PFSK-1 (cell line): Measurements from ENCODE around the gene MYO7A.

Experiments used
- FOXP2 ChIP-seq: optimal IDR thresholded peaks from 2 replicates; pipeline ENCODE3; 2011; ENCODE audit warnings: borderline replicate concordance, control low read depth, inconsistent platforms; ENCODE audit not compliant: insufficient read depth; ENCODE audit errors: extremely low read length, extremely low read depth
- POLR2AphosphoS5 ChIP-seq: IDR thresholded peaks from 2 replicates; pipeline ENCODE4 v1.6.1; 2012; ENCODE audit warnings: low read depth, mild to moderate bottlenecking, control low read depth, low read length, moderate library complexity
- SIN3A ChIP-seq: IDR thresholded peaks from 2 replicates; pipeline ENCODE4 v1.6.1; 2012; ENCODE audit warnings: mild to moderate bottlenecking, low read length, moderate library complexity, borderline replicate concordance; ENCODE audit not compliant: insufficient read depth
- TAF1 ChIP-seq: IDR thresholded peaks from 2 replicates; pipeline ENCODE4 v1.6.1; 2012; ENCODE audit warnings: low read length, control low read depth, borderline replicate concordance; ENCODE audit not compliant: insufficient read depth
- TF ChIP-seq, protein P1 (sequence below), 2 experiments: IDR thresholded peaks; 2 replicates each; pipeline versions ENCODE4 v1.6.1 to v1.8.0; 2011 to 2012; ENCODE audit warnings: low read depth in 2 of 2, low read length in 2 of 2, control low read depth in 1 of 2, inconsistent platforms in 1 of 2, mild to moderate bottlenecking in 1 of 2, moderate library complexity in 1 of 2; ENCODE audit not compliant: insufficient read depth in 1 of 2

The MYO7A gene

DNA sequence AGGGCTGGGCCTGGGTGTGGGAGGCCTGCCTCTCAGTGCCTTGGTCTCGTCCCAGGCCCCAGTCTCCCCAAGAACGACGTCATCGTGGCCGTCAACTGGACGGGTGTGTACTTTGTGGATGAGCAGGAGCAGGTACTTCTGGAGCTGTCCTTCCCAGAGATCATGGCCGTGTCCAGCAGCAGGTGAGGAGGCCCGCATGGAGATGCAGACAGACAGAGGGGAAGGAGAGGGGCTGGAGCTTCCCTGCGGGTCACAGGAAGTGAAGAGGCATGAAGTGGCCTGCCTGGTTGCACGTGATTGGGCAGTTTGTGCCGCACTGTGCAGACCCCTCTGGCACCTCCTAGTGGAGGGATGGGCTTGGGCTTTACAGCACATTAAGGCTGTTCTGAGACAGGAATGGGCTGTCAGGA, 70.4 kb downstream of the MYO7A start:
- TF ChIP-seq FOXP2 (no peak), SIN3A (no peak), POLR2AphosphoS5 (no peak), TAF1 (no peak)
- TF ChIP-seq, protein P1, sequence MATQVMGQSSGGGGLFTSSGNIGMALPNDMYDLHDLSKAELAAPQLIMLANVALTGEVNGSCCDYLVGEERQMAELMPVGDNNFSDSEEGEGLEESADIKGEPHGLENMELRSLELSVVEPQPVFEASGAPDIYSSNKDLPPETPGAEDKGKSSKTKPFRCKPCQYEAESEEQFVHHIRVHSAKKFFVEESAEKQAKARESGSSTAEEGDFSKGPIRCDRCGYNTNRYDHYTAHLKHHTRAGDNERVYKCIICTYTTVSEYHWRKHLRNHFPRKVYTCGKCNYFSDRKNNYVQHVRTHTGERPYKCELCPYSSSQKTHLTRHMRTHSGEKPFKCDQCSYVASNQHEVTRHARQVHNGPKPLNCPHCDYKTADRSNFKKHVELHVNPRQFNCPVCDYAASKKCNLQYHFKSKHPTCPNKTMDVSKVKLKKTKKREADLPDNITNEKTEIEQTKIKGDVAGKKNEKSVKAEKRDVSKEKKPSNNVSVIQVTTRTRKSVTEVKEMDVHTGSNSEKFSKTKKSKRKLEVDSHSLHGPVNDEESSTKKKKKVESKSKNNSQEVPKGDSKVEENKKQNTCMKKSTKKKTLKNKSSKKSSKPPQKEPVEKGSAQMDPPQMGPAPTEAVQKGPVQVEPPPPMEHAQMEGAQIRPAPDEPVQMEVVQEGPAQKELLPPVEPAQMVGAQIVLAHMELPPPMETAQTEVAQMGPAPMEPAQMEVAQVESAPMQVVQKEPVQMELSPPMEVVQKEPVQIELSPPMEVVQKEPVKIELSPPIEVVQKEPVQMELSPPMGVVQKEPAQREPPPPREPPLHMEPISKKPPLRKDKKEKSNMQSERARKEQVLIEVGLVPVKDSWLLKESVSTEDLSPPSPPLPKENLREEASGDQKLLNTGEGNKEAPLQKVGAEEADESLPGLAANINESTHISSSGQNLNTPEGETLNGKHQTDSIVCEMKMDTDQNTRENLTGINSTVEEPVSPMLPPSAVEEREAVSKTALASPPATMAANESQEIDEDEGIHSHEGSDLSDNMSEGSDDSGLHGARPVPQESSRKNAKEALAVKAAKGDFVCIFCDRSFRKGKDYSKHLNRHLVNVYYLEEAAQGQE (IDR thresholded peaks at IDR 0.05; ENCODE audit: insufficient read depth in 1 of 2, low read depth in 2 of 2, low read length in 2 of 2), result no peak

DNA sequence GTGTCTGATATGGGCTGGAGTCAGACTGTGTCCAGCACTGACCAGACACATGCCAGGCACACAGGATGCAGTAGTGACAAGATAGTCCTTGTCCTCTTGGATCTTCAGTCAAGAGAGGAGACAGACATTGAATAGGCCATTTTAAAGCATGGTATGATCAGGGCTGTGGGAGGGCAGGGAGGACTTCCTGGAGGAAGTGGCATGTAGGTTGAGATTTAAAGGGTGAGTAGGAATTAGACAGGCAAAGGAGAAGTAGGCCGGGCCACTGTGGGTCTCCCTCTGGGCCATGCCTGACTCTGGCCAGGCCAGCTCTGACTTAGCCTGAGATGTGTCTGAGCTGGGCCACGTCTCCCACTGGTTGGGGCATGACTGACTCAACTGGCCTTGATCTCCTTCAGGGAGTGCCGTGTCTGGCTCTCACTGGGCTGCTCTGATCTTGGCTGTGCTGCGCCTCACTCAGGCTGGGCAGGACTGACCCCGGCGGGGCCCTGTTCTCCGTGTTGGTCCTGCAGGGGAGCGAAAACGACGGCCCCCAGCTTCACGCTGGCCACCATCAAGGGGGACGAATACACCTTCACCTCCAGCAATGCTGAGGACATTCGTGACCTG, 71.2 kb downstream of the MYO7A start:
- TF ChIP-seq TAF1 (no peak), FOXP2 (no peak), SIN3A (no peak), POLR2AphosphoS5 (no peak)
- TF ChIP-seq, protein P1 (IDR thresholded peaks at IDR 0.05; ENCODE audit: insufficient read depth in 1 of 2, low read depth in 2 of 2, low read length in 2 of 2), result no peak

DNA sequence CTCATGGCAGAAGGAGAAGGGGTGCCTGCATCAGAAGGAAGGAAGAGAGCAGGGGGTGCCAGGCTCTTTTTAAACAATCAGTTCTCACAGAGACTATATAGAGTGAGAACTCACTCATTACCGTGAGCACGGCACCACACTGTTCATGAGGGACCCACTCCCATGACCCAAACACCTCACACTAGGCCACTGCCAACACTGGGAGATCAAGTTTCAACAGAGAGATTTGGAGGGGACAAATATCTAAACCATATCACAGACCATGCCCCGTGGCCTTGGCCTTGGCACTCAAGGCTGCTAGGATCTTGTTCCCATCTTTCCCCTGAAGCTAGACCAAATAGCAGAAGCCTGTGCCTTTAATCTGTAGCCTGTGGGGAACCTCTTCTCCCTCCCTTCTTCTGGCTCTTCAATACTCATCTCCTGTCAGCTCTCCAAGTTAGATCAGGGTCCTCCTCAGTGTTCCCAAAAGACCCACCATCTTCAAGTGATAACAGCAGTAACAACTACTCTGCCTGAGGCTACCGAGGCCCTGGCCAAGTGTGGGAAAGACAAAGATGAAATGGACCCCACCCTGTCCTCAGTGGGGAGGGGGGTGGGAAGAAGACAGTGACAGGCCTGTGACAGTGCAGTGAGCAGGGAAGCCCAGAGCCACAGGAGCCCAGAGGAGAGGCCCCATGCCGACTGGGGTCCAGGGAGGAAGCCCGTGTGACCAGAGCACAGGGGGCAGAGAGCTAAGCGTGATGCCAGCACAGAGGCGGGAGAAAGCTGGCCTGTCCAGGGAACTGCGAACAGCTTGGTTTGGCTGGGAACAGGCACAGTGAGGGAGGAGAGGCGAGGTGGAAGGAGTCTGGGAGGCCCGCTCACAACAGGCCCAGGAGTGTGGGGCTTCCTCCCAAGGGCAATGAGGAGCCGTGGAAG, 72.6 kb downstream of the MYO7A start:
- TF ChIP-seq TAF1 (no peak), FOXP2 (no peak), SIN3A (no peak), POLR2AphosphoS5 (no peak)
- TF ChIP-seq, protein P1 (IDR thresholded peaks at IDR 0.05; ENCODE audit: insufficient read depth in 1 of 2, low read depth in 2 of 2, low read length in 2 of 2), result no peak

DNA sequence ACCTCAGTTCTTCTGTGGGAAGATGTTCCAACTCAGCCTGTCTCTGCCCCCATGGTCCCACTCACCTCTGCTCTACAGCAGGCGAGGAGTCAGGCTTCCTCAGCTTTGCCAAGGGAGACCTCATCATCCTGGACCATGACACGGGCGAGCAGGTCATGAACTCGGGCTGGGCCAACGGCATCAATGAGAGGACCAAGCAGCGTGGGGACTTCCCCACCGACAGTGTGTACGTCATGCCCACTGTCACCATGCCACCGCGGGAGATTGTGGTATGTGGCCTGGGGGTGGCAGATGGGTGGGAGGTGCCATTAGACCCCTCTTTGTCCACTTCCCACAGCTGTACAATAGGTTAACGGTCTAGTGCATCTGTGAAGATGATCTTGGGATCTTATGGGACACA, 73.3 kb downstream of the MYO7A start:
- TF ChIP-seq SIN3A (no peak), FOXP2 (no peak), TAF1 (no peak), POLR2AphosphoS5 (no peak)
- TF ChIP-seq, protein P1 (IDR thresholded peaks at IDR 0.05; ENCODE audit: insufficient read depth in 1 of 2, low read depth in 2 of 2, low read length in 2 of 2), result no peak
